ENCODE results near the gene STMN1.

The STMN1 gene

DNA sequence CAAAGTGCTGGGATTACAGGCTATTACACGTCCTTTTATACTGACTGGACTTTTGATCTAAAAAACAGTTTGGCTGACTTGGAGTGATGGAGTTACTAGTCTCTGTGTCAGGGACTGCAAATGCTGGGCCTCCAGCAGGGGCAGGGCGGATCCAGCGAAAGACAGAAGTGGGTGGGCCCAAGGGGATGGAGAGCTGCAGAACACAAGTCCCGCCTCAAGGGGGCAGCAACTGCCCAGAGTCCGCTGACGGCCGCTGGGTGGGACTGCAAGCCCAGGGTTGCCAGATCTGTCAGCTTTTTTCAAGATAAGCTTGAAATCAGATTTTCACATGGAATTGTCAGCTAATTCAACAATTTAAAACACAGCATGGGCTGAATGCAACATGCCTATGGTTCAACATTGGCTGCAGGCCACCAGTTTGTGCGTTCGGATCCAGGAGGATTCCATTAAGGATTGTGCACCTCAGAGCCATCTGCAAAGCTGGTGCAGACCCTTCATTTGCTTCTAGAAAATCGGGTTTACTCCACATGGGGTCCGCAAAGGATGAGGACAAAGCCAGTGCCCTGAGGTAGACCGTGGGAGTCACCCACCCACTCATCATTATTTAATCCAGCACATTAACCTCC lies 10.7 kb downstream of the STMN1 start:
- DNase-seq (ENCODE audit: low read depth in 2 of 2, low spot score in 1 of 2), result peak; percentile 73 to 86

DNA sequence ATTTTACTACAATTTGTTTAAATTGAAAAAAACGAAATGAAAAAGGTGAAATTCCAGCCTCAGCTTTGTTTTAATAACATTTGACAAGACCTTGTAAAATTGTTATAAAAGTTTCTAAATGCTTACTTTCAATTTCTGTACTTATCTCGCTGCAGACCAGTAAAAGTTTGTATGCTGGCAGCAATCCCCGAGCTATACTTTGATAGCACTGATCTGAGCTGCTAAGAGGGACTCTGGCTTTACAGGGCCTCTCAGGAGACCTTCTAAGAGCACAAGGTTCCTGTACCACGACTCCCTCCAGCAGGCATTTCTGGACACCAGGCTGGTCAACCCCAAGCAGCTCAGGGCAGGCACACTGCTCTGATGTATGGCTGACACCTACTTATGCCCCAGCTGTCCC lies 13.1 kb downstream of the STMN1 start:
- DNase-seq (ENCODE audit: low read depth in 2 of 2, low spot score in 1 of 2), result no peak

DNA sequence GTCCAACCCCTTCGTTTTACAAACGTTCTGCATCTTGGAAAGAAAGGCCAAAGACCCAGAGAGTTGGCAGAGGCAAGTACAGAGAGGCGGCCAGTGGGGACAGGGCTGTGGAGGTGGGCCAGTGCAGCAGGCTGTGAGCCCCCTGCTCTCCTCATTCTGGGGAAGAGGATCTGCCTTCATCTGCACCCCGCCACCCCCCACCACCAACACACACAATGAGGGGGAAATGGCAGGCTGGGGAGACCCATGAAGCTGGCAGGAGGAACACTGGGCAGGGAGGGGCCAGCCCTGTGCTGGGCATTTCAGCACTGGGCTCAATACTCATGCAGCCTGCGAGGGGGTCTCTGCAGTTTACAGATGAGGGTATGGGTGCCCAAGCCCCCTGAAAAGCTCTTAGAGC lies 14.6 kb downstream of the STMN1 start:
- no peak for DNase-seq (ENCODE audit: low read depth in 2 of 2, low spot score in 1 of 2)

DNA sequence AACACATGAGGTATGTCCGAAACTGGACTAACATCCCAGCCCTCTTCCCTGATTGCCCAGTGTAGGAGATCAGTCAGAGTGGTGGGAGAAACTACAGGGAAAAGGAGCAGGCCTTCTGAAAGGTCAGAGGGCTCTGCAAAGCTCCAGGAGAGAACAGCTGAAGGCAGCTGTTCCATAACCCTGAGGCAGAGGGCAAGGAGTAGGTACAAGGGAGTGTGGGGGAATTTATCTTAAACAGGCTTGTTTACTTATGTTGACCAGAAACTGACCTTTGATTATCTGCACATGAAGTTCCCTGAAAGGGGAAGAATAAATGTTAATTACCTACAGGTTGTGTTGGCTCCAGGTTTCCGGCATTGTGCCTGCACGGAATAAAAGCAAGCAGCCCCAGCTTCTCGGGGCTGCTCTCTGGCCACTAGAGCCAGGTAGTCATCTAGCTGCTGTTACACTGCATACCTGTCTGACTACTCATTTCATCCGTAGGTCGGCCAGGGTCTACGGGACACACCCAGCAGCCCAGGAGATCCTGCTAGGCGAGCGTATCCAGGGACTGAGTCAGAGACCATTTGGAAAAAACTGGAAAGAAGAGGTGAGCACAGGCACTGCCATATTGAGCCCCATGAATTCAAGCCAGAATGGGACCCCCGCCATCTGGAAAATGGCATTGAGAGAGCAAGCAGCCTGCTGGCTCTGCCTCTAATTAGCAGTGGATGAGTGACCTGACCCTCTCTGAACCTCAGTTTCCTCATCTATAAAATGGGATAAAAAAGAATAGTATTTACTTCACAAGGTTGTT lies 15.8 kb downstream of the STMN1 start:
- DNase-seq (ENCODE audit: low read depth in 2 of 2, low spot score in 1 of 2), result no peak

DNA sequence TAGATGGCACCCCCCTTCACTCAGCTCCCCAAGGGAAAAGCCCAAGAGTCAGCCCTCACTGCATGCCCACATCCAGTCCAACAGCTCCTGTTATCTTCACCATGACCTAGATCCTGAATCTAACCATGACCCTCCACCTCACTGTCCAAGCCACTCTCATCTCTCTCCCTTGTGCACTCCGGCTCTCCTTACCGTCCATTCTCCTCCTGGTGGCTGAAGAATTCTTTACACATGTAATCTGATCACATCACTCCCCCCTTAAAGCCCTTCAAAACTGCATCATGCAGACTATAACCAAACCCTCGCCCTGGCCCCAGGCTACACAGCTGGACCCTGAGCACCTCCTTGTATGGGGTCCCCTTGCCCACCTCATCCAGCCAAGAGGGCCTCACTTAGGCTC lies 16.7 kb downstream of the STMN1 start:
- no peak for DNase-seq (ENCODE audit: low read depth in 2 of 2, low spot score in 1 of 2)

DNA sequence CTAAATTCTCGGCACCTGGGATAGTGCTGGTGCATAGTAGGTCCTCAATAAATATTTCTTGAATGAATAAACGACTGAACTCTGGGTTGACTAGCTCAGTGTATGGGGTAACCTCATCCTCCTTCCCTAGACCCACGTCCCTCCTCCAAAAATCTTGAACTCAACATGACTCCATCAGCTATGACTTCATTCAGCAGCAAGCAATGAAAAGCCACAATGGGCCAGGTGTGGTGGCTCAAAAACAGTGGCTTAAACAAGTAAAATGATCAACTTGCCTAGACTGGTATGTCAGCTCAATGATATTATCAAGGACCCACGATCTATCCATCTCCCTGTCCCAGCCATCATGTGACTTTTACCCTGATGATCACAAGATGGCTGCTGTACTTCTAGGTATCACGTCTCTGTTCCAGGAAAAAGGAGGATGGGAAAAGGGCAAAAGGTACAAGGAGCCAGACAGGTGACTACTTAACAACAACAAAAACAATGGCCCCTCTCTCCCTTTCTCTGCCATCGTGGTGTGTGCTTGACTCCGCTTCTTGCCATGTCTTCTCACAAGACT lies 17.7 kb downstream of the STMN1 start:
- no peak for DNase-seq (ENCODE audit: low read depth in 2 of 2, low spot score in 1 of 2)

DNA sequence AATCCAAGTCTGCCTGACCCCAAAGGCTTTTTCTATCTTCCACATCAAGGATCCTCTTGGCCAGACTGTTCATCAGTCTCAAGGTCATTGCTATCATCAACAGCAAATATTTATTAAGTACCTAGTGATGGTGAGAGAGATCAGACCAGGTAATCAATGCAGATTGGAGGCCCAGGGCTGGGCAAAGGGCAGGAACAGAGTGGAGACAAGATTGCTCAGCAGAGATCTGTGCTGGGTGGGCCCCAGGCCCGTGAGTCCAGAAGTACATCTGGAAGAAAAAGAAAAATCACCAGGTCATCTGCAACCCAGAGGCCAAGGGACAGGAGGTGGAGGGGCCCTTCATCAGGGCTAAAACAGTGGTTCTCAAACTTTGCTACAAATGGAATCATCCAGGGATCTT lies 20.6 kb downstream of the STMN1 start:
- no peak for DNase-seq (ENCODE audit: low read depth in 2 of 2, low spot score in 1 of 2)

DNA sequence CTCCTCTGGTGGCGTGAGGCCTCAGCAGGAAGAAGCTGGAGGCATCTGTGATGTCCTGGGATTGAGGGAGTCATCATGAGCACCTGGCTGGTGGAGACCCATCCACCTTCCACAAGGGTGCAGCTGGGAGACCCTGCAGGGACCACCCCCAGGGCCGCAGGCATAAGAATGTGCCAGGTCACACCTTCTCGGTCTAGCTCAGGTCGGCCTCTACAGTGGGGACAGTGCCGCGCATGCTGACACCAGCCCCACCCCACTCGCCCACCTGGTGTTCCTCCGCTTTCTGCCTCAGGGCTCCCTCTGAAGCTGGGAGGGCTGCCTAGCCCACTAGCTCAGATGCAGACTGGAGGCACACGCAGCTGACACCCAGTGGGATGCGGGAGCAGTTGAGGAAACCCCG lies 25.0 kb downstream of the STMN1 start:
- DNase-seq (ENCODE audit: low read depth in 2 of 2, low spot score in 1 of 2), result no peak

DNA sequence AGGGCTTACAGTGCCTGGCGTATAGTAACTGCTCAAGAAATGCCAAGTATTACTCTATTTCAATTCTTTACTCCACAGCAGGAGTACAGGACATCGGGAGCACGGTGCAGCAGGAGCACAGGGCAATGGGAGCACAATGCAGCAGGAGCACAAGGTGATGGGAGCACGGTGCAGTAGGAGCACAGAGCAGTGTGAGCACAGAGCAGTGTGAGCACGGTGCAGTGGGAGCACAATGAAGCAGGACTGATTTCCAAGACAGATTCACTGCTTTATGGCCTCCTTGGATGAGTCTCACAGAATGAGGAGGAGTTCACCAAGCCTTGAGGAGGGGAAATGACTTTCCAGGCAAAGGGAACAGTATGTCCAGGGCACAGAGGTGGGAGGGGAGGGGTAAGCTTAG lies 25.7 kb downstream of the STMN1 start:
- DNase-seq (ENCODE audit: low read depth in 2 of 2, low spot score in 1 of 2), result no peak

DNA sequence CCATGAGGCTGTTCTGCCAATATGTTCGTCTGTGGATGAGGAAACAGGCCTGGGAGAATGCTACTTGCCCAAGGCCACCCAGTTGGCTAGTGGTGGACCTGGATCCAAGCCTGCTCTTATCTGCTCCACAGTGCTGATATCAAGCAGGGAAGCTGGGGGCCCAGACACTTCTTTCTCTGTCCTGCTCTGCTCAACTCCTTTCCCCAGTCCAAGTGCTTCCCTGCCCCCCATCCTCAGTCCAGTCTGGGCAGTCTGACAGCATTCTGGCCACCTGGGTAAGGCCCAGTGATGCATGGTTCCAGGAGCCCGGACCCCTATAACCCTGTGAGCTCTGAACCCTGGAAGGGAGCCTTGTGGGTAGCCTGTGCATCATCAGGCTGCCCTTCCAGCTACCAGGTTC lies 26.5 kb downstream of the STMN1 start:
- DNase-seq (ENCODE audit: low read depth in 2 of 2, low spot score in 1 of 2), result no peak

DNA sequence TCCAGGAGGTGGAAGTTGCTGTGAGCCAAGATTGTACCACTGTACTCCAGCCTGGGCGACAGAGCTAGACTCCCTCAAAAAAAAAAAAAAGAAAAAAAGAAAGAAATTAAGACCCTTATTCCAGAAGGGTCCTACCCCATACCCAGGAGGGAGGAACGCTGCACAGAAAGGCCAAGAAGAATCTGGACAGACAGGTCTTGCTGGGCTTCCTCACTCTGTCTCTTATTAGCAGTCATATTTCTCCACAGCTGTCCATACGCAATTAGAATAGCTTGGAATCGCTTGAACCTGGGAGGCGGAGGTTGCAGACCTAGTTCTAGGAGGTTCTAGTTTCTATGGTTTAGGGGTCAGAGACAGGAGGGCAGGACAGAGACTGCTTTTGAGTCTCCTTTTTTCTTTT lies 27.5 kb downstream of the STMN1 start:
- DNase-seq (ENCODE audit: low read depth in 2 of 2, low spot score in 1 of 2), result no peak

DNA sequence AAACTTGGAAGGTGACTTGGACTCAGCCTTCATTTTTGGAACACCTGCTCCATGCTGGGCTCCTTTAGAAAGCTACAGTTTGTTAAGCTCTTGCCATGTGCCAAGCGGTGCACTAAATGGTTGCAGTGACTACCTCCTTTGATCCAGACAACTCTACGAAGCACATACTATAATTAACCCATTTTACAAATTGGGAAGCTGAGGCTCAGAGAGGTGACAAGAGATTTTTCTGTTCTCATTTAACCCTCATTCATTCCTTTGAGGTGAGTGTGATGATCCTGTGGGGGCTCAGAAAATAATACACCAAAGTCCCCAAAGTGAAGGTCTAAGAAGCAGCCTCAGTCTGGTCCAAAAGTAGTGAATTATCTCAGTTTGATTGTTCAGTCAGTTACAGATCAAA lies 29.1 kb downstream of the STMN1 start:
- DNase-seq (ENCODE audit: low read depth in 2 of 2, low spot score in 1 of 2), result no peak

DNA sequence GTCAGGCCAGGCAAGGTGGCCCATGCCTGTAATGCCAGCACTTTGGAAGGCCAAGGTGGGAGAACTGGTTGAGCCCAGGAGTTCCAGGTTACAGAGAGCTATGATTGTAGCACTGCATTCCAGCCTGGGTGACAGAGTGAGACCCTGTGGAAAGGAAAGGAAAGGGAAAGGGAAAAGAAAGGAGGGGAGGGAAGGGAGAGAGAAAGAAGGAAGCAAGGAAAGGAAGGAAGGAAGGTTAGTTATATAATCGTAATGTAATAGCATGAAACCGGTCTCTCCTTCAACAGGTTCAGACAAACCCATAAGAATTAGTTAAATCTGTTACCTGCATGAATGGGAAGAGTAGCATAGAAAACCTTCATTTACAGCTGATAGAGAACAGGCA lies 29.5 kb downstream of the STMN1 start:
- DNase-seq (ENCODE audit: low read depth in 2 of 2, low spot score in 1 of 2), result no peak

DNA sequence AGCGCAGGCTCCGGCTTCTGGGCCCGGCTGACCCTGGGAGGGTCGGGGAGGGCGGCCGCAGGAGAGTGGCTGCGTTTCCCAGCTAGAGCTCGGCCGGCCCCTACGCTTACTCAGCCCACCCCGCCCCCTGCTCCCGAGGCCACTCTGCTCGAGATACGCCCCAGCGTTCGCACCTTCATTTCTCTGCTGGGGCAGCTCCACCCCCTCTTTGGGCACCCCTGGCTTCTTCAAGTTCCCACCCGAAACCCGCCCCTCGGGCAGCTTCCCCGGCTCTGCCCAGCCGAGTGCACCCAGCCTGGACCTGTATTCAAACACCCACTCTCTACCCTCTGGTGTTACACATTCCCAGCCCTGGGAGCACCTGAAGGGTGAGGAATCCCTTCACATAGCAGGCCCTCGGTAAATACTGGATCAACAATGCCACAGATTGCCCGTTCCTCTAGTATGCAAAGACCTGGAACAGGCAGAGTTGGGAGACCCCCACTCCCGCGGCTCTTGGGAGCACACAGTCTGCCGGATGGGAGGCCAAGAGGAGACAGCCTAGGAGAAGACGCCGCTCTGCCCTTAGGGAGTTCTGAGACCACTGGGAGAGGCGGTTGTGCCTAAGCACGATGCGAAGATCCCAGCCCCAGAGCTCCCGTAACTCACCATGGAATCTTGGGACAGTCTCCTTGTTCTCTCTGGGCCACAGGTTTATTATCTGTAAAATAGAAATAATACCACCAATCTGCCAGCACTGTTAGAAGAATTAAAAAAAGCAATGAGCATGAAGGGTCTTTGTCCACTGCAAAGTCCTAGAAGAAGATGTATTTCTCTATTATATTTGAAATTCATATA lies 30.1 kb downstream of the STMN1 start:
- no peak for DNase-seq (ENCODE audit: low read depth in 2 of 2, low spot score in 1 of 2)

DNA sequence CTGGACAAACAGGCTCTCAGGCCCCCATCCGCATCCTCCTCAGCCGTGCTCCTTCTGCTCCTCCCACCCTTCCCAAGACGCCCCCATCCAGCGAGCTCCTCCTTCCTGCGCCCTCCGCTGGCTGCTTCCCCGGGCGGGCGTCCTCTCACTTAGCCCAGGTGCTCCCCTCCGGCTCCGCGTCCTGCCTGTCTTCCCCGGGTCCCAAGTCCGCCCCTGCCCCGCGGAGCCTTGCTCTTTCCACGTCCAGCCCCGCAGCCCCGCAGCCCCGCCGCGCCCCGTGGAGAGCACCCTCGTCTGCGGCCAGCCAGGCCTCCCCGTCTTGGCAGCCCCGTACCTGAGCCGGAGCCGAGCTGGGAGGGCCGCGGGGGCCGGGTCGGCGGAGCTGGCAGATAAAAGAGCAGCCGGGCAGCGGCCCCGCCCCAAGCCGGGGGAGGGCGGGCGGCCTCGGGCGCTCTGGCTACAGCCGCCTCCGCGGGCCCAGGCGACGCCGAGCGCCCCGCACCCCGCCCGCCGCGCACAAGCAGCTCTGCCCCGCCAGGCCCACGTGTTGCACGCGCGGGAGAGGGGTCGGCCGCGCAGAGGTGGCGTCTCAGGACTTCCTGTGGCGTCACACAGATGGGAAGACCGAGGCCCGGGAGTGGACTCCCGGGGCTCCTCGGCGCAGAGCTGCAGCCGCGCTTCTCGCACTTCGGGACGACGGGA lies 30.9 kb downstream of the STMN1 start, which contains the start of gene PAQR7:
Gene PAQR7, minus strand, starts transcription at position 555 of the 702 bp plus-strand sequence. CDS start 11,869 bp downstream, outside the sequence.
- DNase-seq (ENCODE audit: low read depth in 2 of 2, low spot score in 1 of 2), result peak in 1 of 2 donors; percentile 25

DNA sequence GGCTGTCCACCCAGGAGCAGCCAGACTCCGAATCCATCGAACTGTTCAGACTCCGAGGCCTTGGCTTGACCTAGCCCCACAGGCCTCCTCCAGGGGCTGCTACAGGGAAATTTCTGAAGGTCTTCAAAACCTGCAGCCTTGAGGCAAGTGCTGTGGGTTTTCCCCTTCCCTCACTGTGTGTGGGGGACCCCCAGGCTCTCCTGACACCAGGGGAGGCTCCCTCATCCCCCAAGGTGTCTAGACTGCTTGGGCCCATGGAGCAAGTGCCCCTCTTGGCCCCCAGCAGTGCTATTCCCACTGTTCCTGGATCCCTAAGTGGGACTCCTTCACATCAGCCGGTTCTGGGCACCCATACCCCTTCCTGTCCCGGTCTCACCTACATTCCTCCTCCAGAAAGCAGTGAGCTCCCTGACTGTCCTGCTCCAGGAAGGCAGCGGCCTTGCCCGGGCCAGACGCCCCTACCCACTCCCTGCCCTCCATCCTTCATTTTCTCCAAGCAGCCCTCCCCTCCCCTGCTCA lies 31.5 kb downstream of the STMN1 start:
- DNase-seq (ENCODE audit: low read depth in 2 of 2, low spot score in 1 of 2), result no peak

DNA sequence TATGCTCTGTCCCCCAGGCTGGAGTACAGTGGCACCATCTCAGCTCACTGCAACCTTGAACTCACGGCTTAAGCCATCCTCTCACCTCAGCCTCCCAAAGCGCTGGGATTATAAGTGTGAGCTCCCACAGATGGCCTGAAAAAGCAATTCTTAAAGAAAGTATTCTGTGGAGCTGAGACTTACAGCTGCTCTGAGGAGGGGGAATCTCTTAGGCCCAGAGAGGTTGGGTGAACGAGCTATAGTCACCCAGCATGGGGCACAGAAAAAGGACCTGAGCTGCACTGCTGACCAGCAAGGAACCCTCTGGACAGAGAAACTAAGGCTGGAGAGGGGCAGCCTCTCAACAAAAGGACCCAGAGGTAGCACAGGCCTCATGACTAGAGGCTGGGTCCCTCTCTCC lies 32.0 kb downstream of the STMN1 start:
- no peak for DNase-seq (ENCODE audit: low read depth in 2 of 2, low spot score in 1 of 2)

DNA sequence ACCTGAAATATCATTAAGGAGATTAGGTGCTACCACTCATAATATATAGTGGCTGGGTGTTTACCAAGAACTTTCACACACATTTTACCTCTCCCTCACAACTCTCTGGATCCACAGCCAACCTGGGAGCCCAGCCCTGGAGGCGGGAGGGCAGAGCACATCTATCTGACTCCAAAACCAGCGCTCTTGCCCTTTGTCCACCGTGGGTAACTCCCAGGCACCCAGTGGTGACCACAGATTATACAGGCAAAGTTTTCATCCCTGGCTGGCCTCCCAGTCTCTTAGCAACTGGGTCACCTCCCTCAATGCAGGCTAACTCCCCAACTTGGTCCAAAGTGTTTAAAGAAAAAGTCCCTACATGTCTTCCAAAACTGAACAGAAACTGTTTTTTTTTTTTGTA lies 33.1 kb downstream of the STMN1 start:
- no peak for DNase-seq (ENCODE audit: low read depth in 2 of 2, low spot score in 1 of 2)

DNA sequence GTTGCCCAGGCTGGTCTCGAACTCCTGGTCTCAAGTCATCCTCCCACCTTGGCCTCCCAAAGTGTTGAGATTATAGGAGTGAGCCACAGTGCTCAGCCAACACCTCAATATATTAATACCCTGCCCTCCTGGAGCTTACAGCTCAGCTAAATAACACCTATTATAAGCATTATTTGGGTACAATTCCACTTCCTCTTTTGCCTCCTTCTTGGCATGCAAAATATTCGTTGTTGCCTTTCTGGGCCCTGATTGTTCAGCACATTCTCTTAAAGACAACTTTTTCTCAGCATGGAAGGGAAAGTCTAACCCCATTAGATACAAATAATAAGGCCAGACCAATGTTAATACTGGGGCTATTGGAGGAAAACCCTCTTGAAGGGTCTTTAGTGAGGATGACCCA lies 33.5 kb downstream of the STMN1 start:
- DNase-seq (ENCODE audit: low read depth in 2 of 2, low spot score in 1 of 2), result no peak

DNA sequence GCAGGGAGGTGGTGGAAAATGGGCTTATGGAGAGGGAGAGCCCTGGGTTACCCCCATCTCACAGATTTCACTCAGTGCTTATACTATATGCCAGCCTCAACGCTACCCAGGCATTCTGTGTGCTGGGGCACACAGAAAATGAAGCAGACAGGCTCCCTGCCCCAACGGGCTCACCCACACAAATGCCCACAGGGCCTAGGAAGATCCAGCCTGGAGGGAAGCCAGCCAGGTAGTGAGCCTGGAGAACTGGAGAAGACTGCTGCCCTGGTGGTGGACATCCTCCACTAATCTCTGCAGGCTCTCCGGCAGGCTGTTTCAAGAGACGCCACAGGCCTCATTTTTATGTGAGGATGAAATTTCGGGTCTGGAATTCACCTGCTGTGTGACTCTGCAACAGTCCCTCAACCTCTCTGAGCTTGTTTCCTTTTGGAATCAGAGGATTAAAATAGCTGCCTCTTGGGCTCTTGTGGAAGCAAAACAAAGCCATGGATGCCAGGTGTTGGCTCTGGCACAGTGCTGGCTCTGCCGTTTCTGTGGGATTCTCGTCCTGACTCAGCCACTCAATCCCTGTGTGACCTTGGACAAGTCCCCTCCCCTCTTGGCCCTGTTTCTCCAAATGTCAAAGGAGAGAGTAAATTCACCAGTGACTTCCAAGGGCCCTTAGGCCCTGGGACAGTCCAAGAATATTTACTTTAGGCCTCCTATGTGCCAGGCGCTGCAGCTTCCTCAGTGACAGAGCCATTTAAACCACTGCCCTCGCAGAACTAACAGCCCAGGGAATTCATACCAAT lies 34.3 kb downstream of the STMN1 start:
- no peak for DNase-seq (ENCODE audit: low read depth in 2 of 2, low spot score in 1 of 2)

Data from stimulated activated CD8-positive, alpha-beta memory T cell treated with anti-CD3 and anti-CD28 coated beads, Interleukin-4, amount 100 ng/mL, for 1 hour (primary cell).